Tibial nerve (tissue), 3 donors: ENCODE results near the gene OR2V2.
A peak's percentile ranks its signal among the peaks of the same experiment; 100 is the strongest.

Experiments used
- POLR2A ChIP-seq, 2 donors: fragments of 450-650 bp; IDR thresholded peaks; one replicate each; pipeline ENCODE4 v1.6.1; 2017; ENCODE audit warnings: antibody characterized with exemption in 2 of 2, mild to moderate bottlenecking in 2 of 2, moderate library complexity in 2 of 2
- TF ChIP-seq, protein P1 (sequence below), 5 experiments: fragments of 200-600 bp in 3 of 5; fragments of 450-650 bp in 2 of 5; sonication (generic) in 3 of 5; IDR thresholded peaks; one replicate each; pipeline ENCODE4 v1.5.1; 2016 to 2019; ENCODE audit warnings: antibody characterized with exemption in 5 of 5, mild to moderate bottlenecking in 3 of 5, moderate library complexity in 2 of 5

DNA sequence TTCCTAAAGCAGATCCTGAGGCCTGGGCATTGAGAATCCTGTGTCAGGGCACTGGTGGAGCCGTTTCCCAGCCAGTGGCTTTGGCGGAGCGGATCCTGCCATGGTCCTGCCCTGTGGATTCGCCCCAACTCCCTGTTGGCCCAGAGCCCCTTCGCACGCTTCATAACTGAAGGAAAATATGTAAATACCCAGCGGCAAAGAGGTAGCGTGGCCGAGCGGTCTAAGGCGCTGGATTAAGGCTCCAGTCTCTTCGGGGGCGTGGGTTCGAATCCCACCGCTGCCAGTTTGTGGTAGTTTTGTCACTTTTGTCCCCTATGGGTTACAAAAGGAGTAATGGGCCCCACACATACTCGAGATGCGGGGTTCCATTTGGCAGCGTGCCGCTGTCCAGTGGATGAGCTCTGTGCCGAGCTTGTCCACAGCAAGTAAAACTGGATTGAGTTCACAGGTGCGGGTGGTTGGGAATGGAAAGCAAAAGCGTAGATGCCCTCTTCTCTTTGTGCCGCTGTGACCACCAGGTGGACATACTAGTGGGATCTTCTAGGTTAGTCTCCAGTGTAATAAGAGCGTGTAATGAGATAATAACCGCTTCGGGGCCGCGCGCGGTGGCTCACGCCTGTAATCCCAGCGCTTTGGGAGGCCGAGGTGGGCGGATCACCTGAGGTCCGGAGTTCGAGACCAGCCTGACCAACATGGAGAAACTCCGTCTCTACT is 40.3 kb downstream of the OR2V2 start:
- TF ChIP-seq, protein P1, sequence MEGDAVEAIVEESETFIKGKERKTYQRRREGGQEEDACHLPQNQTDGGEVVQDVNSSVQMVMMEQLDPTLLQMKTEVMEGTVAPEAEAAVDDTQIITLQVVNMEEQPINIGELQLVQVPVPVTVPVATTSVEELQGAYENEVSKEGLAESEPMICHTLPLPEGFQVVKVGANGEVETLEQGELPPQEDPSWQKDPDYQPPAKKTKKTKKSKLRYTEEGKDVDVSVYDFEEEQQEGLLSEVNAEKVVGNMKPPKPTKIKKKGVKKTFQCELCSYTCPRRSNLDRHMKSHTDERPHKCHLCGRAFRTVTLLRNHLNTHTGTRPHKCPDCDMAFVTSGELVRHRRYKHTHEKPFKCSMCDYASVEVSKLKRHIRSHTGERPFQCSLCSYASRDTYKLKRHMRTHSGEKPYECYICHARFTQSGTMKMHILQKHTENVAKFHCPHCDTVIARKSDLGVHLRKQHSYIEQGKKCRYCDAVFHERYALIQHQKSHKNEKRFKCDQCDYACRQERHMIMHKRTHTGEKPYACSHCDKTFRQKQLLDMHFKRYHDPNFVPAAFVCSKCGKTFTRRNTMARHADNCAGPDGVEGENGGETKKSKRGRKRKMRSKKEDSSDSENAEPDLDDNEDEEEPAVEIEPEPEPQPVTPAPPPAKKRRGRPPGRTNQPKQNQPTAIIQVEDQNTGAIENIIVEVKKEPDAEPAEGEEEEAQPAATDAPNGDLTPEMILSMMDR (IDR thresholded peaks at IDR 0.05) = peak in 3 of 5 experiments; percentile 5 to 37 (median 33)
- TF ChIP-seq POLR2A (IDR thresholded peaks at IDR 0.05) = no peak
